Spinal cord (tissue), 10 donors: ENCODE data around the gene STK11IP. TPM values are rescaled to one million over a fixed set of nuclear protein-coding genes. Genes with fewer than 3 reads are reported as not detected.

Source experiments
- DNase-seq, 6 donors: peaks; one replicate each; pipeline versions ENCODE4 v3.0.0 to v3.0.0-alpha.2; 2013 to 2015; ENCODE audit warnings: low spot score in 6 of 6, low read depth in 4 of 6
- H3K27ac ChIP-seq: one replicate; pipeline ENCODE4 v1.5.1; 2013; ENCODE audit warnings: low read depth, low read length, control low read depth
- H3K27me3 ChIP-seq: one replicate; pipeline ENCODE4 v1.6.1; 2013; ENCODE audit warnings: low read length; ENCODE audit not compliant: control insufficient read depth, insufficient read depth
- H3K36me3 ChIP-seq: one replicate; pipeline ENCODE4 v1.6.1; 2013; ENCODE audit warnings: low read length; ENCODE audit not compliant: control insufficient read depth, insufficient read depth
- H3K4me1 ChIP-seq: one replicate; pipeline ENCODE4 v1.6.1; 2013; ENCODE audit warnings: low read length; ENCODE audit not compliant: control insufficient read depth, insufficient read depth
- H3K4me3 ChIP-seq: one replicate; pipeline ENCODE4 v1.5.1; 2013; ENCODE audit warnings: low read depth, low read length, control low read depth
- H3K9me3 ChIP-seq: one replicate; pipeline ENCODE4 v1.6.1; 2013; ENCODE audit warnings: low read length; ENCODE audit not compliant: control insufficient read depth, insufficient read depth
- WGBS: methylation state at CpG from one replicate; pipeline ENCODE4 v1.1.5; 2013; ENCODE audit warnings: missing lambda C conversion rate; ENCODE audit not compliant: insufficient coverage; 5-methylcytosine and 5-hydroxymethylcytosine counted together
- polyA plus RNA-seq, 2 donors: library from polyadenylated mRNA; unstranded; fragments of 120-200 nt; gene quantifications; one replicate each; pipeline ENCODE4 v1.2.1, GENCODE V29; 2013; ENCODE audit not compliant: insufficient read length in 2 of 2
- total RNA-seq, 2 donors: library from RNA; depleted of rRNA in 1 of 2; stranded (reverse); fragments of 120-200 nt in 1 of 2; fragments of >200 nt in 1 of 2; gene quantifications; one replicate each; pipeline versions ENCODE4 v1.2.3 to v1.2.4, GENCODE V29; 2013 to 2014
- donor health status: healthy.

The STK11IP gene
- total and polyA plus RNA-seq, 4 donors, result 23.4 to 53.9 (median 35.2) TPM

GRCh38 chr2:219614076-219614860 lies 16.6 kb downstream of the STK11IP start:
- Histone ChIP-seq H3K27ac (no peak overlapping the region), H3K27me3 (no peaks in the 10 kb centered on the region), H3K4me3 (no peak overlapping the region), H3K36me3 (peaks cover 57% of the 10 kb centered on the region), H3K9me3 (no peaks in the 10 kb centered on the region), H3K4me1 (peaks cover 2% of the 10 kb centered on the region)
- no peak for DNase-seq
- WGBS, result 91% methylated on average over 10 of the region's 11 CpGs

- Histone ChIP-seq H3K27me3 (no peaks in the 10 kb centered on the region), H3K9me3 (no peaks in the 10 kb centered on the region), H3K4me1 (no peaks in the 10 kb centered on the region), H3K27ac (no peak overlapping the region), H3K4me3 (no peak overlapping the region), H3K36me3 (peaks cover 56% of the 10 kb centered on the region)
- DNase-seq, result no peak
- WGBS, result 91% methylated on average over 10 of the region's 11 CpGs
Observed at GRCh38 chr2:219615036-219615435, 17.4 kb downstream of the STK11IP start.

GRCh38 chr2:219615894-219616293 lies 18.2 kb downstream of the STK11IP start:
- H3K36me3 ChIP-seq, result peaks cover 56% of the 10 kb centered on the region
- no peaks in the 10 kb centered on the region for H3K4me1 ChIP-seq

GRCh38 chr2:219616550-219616949 lies 18.9 kb downstream of the STK11IP start:
- Histone ChIP-seq H3K4me1 (no peaks in the 10 kb centered on the region), H3K36me3 (peaks cover 49% of the 10 kb centered on the region), H3K27me3 (no peaks in the 10 kb centered on the region), H3K27ac (no peak overlapping the region), H3K9me3 (no peaks in the 10 kb centered on the region), H3K4me3 (no peak overlapping the region)
- WGBS, result 89% methylated on average over 4 of the region's 4 CpGs
- no peak for DNase-seq

More at GRCh38 chr2:219615894-219616293, 18.2 kb downstream of the STK11IP start:
- no peak for DNase-seq
- WGBS, result 88% methylated on average over 12 of the region's 12 CpGs
- Histone ChIP-seq H3K27ac (no peak overlapping the region), H3K27me3 (no peaks in the 10 kb centered on the region), H3K4me3 (no peak overlapping the region), H3K9me3 (no peaks in the 10 kb centered on the region)

GRCh38 chr2:219618733-219619122 lies 21.1 kb downstream of the STK11IP start:
- no peak for DNase-seq
- H3K4me3 ChIP-seq, result no peak overlapping the region
- 97% methylated on average over 2 of the region's 3 CpGs for WGBS
- no peaks in the 10 kb centered on the region for H3K9me3 ChIP-seq
- peaks cover 32% of the 10 kb centered on the region for H3K36me3 ChIP-seq
- H3K27me3 ChIP-seq, result no peaks in the 10 kb centered on the region
- H3K4me1 ChIP-seq, result no peaks in the 10 kb centered on the region
- no peak overlapping the region for H3K27ac ChIP-seq

GRCh38 chr2:219619235-219619634 lies 21.6 kb downstream of the STK11IP start:
- no peak overlapping the region for H3K4me3 ChIP-seq
- peak in 2 of 6 donors; percentile 41 to 82 for DNase-seq
- no peaks in the 10 kb centered on the region for H3K4me1 ChIP-seq
- no peaks in the 10 kb centered on the region for H3K9me3 ChIP-seq
- no CpG with 5 or more reads among the region's 4 CpGs for WGBS
- H3K36me3 ChIP-seq, result peaks cover 27% of the 10 kb centered on the region
- no peaks in the 10 kb centered on the region for H3K27me3 ChIP-seq
- H3K27ac ChIP-seq, result no peak overlapping the region

- Histone ChIP-seq H3K27ac (no peak overlapping the region), H3K9me3 (no peaks in the 10 kb centered on the region), H3K4me3 (no peak overlapping the region), H3K27me3 (no peaks in the 10 kb centered on the region), H3K4me1 (no peaks in the 10 kb centered on the region), H3K36me3 (peaks cover 14% of the 10 kb centered on the region)
- WGBS, result no CpG with 5 or more reads among the region's 6 CpGs
- no peak for DNase-seq
Observed at GRCh38 chr2:219620546-219620945, 22.9 kb downstream of the STK11IP start.

GRCh38 chr2:219621935-219622334 lies 24.3 kb downstream of the STK11IP start:
- no peak for DNase-seq
- Histone ChIP-seq H3K4me3 (no peak overlapping the region), H3K36me3 (peaks cover under 1% of the 10 kb centered on the region), H3K4me1 (peaks cover 6% of the 10 kb centered on the region), H3K27me3 (no peaks in the 10 kb centered on the region), H3K27ac (no peak overlapping the region), H3K9me3 (no peaks in the 10 kb centered on the region)
- no CpG with 5 or more reads among the region's 4 CpGs for WGBS

- Histone ChIP-seq H3K36me3 (no peaks in the 10 kb centered on the region), H3K4me3 (no peak overlapping the region), H3K4me1 (peaks cover 9% of the 10 kb centered on the region), H3K27me3 (no peaks in the 10 kb centered on the region), H3K27ac (no peak overlapping the region), H3K9me3 (no peaks in the 10 kb centered on the region)
- no CpG with 5 or more reads among the region's 2 CpGs for WGBS
- no peak for DNase-seq
Observed at GRCh38 chr2:219622472-219622871, 24.8 kb downstream of the STK11IP start.

GRCh38 chr2:219624565-219624964 lies 26.9 kb downstream of the STK11IP start:
- no peaks in the 10 kb centered on the region for H3K27me3 ChIP-seq
- no peak overlapping the region for H3K27ac ChIP-seq
- H3K4me1 ChIP-seq, result peaks cover 28% of the 10 kb centered on the region
- H3K36me3 ChIP-seq, result peaks cover 14% of the 10 kb centered on the region
- WGBS, result 88% methylated on average over 5 of the region's 6 CpGs
- no peaks in the 10 kb centered on the region for H3K9me3 ChIP-seq
- H3K4me3 ChIP-seq, result no peak overlapping the region
- no peak for DNase-seq
